Activated CD4-positive, alpha-beta T cell treated with anti-CD3 and anti-CD28 coated beads, Interleukin-2, amount 50 U/mL, for 16 hours (primary cell): Measurements from ENCODE around the gene GPATCH11.

Experiments
- DNase-seq: peaks from one replicate; pipeline ENCODE4 v3.0.0-alpha.2; 2020

GPATCH11 gene

DNA sequence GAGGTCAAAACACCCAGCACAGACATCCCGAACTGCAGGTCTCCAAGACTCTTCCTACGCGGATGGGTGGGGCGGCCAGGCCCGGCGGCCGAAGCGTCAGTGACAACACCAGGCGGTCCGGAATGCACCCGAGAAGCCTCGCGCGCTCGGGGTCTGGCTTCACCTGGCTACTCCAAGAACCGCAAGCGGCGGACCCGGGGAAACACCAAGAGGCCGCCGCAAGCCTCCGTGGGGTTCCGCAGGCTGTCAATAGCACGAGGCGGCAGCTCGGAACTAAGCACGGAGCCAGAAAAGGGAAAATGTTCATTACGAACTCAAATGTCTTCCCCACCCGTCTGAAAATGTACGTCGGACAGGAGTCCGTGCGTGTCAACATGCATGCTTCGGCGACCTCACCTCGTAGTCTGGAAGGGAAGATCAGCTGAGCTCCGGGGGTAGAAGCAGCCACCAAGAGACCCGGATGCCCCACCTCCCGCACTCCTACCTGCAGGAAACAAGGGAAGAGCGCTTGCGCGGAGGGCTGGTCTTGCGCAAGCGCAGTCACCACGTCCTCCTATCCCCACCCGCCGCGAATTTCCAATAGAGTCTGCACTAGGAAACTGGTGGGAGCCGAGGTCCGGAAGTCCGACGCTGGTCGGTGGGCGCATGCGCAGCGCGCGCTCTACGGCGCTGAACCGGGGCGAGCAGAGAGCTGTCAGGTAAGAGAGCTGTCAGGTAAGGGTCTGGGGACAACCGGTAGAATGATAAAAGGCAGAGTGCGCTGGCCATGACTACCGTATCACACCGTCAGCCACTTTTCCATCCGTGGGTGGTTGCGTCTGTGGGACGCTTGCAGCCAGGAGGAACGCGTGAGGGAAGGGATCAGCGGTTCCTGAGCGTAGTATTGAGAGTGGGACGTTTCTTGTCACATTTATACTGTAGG is at the start of gene GPATCH11, which contains the start of gene HEATR5B:
GPATCH11 (plus strand) TSS at position 646 of the 922 bp plus-strand sequence. CDS start 3,864 bp downstream, outside the sequence.
HEATR5B (minus strand) TSS at position 500 of the 922 bp plus-strand sequence. CDS start 958 bp downstream, outside the sequence.
- DNase-seq, result peak; percentile 96

DNA sequence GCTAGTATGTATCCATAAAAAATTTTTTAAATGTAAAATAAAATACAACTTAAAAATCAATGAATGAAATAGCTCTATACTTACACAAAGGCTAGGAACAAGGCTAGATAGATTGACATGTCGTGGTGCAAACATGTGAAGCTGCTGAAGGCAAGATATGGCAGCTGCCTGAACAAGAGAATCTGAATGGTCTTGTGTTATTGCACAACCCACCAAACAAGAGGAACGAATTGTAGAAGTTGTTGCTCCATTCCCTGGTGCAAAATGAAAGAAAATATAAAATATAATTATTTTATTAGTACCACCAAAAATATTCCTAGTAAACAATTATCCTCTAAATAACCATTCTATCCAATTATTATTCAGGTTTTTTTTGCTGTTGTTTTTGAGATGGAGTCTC is 46.5 kb upstream of the GPATCH11 start:
- no peak for DNase-seq

DNA sequence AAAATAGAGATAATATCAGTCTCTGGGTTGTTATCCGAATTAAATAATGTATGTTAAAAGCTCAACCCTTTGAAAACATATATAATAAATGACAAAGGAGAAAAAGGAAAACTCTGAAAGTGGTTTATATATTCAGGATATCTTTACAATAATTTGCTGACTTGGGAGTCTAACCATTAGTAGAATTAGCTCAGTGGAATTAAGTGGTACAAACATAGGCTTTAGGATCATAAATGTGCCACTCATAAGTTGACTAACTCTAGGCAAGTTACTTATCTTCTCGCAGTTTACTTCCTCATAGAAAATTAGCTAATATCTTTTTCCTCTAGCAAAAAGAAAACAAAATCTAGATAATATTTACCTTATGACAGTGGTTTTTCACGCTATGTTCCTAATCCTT is 44.7 kb upstream of the GPATCH11 start:
- DNase-seq, result no peak

DNA sequence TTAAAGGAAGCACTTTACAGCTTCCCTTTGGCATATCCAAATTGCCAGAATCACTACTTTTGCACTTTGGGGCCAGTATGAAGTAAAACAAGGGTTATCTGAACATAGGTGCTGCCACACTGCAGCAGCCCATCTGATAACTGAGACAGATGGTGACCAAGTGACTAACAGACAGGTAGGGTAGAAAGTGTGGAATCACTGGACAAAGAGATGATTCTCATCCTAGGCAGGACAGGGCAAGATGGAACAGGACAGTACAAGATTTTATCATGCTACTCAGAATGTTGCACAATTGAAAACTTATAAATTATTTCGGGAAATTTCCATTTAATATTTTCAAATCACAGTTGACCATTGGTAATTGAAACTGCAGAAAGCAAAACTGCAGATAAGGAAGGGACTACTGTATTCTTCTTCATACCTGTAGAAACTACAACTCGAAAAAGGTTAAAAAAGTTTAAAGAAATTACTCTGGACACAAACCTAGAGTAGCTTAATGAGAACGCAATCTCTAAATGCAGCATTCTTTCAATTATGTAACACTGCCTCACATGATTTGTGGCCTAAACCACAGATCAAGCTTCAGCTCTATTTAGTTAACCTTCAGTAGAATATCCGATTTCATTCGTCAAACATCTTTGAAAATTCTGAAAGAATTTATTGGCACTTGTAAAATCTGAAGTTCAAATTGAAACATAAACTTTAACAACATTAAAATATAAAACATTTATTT is 31.6 kb upstream of the GPATCH11 start:
- DNase-seq, result no peak

DNA sequence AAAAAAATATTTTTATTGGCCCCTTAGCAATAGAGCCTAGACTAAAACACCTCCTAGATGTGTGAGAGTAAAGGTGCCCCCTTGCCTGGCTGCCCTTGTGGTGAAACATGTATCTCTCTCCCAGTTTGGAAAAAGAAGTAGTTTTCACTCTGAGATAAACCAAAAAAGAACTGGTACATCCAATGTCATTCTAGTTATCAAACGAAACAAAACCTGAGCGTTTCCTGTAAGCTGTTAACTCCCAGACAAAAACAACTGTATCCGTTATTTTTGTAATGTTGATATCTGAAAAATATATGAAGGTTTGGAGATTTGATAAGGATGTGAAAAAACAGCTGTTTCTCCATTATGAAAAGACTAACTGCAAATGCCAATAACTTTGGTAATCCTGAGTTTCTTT is 24.5 kb upstream of the GPATCH11 start:
- DNase-seq, result no peak

DNA sequence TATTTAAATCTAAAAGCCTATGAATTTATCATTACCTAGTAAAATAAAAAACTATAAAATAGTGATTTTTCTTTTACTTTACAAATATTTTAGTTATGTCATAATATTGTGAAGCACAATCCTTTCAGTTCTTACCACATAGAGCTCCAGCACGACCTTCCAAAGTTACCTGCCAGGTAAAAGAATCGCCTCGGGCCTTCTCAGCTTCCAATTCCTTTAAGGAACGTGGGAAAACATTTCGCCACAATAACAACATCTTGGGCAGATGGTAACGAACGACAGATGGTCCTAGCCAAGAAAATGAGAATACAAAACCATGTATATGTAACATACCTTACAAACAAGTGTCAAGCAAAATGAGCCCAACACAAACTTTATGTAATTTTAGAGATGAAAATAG is 23.9 kb upstream of the GPATCH11 start:
- no peak for DNase-seq

DNA sequence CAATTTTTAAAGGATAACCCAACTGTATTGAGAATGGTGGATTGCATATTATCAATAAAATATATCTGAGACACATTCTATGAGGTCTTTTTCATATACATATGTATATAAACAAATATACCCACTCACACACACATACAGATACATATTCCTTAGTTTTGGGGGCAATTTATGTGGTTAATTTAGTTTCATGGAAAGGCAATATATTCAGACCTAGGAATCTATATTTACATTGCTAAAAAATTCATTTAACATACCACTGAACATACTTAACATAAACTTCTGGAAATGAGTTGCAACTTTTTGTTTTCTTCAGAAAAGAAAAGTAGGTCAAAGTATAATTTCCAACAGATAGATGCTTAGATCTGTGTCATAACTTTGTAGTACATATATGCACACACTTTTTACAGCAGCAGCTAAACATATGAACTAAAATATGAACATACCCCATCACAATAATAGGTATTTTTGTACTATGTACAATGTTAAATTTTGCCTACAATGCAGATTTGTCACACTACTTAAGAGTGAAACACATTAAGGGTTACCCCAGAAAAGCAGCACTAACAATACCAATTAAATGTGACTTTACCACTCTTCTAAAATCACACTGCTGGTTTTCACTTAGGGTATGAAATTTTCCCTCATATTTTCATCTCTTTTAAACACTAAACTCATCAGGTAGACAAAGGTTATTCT is 23.2 kb upstream of the GPATCH11 start:
- DNase-seq, result no peak

DNA sequence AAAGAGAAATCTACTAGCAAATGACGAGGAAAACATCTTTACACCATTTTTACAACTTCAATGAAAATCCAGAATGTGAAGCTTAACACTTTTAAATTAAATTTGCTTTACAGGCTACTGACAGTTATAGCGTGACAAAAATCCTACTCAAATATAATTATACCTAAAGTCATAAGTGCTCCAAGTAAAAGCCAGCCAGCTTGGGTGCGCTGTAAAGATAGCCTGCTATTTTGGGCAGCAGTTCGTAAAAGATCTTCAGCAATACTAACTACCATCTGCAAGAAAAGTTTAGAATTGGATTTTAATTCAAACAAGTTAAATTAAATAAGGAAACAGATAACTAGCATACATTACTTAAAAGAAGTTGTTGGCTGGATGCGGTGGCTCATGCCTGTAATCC is 22.5 kb upstream of the GPATCH11 start:
- DNase-seq, result no peak

DNA sequence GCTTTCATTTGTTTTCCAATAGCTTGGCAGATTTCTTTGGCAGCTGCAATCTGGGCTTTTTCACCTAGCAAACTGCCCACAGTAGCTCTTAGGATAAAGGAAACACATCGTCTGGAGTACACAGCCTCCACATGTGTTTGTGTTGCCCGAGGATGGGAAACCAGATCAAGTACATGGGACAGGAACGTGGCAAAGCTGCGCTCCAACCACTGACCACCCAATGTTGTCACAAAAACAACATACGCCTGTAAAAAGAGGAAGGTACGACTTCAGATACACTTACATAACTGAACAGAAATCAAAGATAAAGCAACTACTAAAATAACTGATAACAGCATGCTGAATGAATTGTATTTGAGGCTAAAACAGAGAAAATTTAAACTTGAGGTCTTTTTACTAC is 15.6 kb upstream of the GPATCH11 start:
- no peak for DNase-seq

DNA sequence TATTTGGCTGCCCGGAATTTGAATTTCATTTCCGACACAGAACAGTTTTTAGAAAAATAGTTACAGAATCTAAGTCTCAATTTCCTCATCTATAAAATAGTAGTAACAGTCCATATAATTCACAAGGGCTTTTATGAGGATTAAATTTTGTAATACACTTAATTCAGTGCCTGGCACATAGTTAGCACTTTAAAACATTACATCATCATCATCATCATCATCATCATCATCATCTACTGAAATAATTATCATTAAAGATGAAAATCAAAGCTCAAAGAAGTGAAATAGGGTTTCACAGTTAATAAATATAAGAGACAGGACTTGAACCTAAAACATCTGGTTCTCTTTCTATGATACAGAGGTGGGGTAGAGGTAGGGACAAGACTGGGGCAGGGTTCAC is 13.4 kb upstream of the GPATCH11 start:
- DNase-seq, result no peak

DNA sequence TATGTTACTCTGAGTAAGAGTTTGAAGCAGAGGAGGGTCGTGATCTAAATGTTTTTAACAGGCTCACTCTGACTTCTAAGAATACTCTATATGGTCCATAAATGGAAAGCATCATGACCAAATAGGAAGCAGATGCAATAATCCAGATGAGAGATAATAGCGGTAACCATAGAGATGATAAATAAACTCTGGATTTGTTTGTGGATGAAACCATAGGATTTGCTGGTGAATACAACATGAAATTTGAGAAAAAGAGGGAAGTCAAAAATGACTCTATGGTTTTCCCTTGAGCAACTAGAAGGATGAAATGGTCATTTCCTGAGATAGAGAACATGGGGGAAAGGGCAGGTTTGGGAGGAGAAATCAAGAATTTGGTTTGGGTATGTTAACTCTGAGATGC is 4.1 kb upstream of the GPATCH11 start:
- DNase-seq, result no peak

DNA sequence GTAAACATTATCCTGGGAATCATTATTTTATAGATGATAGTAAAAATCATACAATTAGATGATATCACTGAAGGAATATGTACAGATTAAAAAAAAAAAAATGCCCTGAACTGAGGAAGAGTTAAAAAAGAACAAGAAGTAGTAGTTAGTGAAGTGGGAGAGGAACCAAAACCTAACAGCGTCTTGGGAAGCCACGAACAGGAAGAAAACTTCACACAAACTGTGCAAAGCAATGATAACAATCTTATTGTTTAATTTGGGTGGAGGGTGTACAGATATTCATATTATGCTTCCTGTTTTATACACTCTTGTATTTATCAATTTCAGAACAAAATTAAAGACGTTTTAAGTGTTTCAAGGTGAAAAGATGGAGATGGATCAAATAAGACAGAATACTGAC is 3.6 kb upstream of the GPATCH11 start:
- DNase-seq, result no peak

DNA sequence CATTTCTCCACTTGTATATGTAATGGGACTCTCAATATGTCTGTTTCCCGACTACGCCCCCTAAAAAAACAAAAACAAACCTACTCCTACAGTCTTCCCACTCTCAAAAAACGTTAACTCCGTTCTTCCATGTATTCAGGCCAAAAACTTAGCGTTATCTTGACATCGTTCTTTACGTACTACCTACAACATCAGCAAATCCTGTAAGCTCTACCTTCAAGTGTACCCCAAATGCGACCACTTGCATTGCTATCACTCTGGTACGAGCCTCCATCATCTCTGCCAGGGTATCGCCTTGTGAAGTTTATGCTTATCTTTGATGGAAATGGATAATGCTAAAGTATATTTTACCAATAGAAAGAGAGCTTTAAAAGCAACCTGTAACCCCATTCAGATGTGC is 479 bp downstream of the GPATCH11 start:
- DNase-seq, result no peak

DNA sequence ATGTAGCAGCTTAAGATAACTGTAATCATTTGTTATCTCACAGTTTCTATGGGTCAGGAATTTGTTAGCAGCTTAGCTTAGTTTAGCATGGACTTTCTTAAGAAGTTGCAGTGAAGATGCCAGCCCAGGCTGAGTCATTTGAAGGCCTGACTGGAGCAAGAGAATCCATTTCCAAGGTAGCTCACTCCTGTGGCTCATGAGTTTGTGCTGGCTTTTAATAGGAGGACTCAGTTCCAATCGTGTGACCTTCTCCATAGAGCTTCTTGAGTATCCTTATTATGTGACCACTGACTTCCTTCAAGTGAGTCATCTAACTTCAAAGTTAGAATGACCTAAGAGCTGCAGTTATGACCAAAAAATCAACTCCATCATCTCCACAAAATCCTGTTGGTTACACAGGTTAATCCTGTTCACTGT is 1.4 kb downstream of the GPATCH11 start:
- DNase-seq, result peak; percentile 48

DNA sequence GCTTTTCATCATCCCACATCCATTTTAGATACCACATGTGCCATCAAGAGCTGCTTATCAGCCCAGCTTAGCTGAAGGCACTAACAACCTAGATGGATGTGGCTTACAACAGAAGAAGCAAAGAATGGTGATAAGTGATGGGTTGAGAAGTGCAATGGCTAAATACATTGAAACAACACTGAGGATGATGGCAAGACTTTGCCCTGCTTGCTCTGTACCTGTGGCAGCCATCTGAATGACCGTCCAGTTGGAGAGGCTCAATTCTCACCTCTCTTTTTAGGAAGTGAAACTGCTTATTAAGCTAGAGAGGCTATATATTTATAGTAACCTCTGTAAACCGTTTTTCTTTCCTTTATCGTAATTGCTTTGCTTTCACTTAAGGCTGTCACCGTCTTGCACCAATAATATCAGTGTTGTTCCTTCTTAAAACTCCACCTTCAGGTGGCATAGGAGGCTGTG is 5.7 kb downstream of the GPATCH11 start:
- DNase-seq, result no peak

DNA sequence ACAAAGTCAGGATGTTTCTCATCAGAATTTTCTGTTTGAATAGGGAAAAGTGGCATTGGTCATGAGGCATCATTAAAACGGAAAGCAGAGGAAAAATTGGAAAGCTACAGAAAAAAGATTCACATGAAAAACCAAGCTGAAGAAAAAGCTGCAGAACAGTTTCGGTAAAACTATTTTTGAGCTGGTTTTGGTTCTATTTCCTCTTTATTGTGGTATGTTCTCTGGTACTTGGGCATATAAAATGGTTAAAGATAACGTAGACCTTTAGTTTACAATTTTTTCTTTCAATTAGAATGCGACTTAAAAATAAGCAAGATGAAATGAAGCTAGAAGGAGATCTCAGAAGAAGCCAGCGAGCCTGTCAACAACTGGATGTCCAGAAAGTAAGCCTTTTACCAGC is 7.6 kb downstream of the GPATCH11 start:
- no peak for DNase-seq

DNA sequence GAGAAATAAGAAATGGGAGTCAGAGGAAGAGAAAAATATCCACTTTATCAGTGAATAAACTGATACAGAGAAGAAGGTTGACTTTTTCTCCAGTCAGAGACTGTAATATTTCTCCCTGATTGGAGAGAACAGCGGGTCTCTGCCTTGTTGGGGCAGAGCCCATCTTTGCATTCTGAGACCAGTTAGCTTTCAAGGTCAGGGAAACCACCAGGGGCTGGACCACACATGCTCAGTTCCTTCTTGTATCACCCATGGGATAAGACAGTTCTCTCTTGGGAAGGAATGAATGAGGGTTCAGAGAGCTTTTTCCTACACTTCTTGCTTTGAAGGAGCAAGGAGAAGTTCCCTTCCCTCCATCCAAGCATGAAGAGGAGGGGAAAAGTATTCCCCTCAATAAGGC is 12.2 kb downstream of the GPATCH11 start:
- no peak for DNase-seq

DNA sequence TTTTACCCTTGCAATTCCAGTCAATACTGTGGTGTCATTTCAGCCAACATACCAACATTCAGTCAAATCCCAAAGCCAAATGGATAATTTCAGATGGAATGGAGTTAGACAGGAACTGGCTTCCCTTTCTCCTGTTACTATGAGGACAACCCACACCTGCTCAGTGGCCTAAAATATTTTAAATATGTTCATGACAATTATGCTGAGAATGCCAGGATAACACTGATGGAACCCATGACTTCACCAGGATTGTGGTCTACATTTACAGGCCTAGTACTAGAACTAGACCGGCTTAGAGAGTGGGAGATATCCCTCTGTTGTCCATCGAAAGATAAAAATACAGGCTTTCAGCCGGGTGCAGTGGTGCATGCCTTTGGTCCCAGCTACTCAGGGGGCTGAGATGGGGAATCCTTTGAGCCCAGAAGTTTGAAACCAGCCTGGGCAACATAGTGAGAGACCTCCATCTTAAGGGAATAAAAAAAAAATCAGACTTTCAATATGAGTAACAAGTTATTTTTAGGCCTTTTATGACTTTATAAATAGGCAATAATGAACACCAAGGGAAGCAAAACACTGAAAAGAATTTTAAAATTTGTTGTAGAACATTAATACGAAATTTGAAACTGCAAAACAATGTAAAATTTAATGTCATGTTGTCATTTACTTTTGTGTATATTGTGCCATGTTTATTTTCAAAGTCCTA is 14.2 kb downstream of the GPATCH11 start:
- no peak for DNase-seq

DNA sequence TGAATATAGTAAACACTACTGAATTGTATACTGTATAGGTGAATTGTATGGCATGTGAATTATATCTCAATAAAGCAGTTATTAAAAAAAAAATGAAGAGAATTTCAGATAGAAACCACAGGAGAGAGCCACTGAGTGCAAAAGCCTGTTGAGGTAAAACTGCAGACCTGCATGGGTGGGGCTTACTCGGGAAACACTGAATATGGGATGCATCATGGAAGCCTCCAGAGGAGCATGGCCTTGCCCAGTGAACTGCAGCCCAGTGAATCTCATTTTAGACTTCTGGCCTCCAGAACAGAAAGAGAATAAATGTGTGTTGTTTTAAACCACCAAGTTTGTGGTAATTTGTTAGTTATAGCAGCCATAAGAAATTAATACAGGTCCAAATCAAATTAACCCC is 15.7 kb downstream of the GPATCH11 start:
- no peak for DNase-seq

DNA sequence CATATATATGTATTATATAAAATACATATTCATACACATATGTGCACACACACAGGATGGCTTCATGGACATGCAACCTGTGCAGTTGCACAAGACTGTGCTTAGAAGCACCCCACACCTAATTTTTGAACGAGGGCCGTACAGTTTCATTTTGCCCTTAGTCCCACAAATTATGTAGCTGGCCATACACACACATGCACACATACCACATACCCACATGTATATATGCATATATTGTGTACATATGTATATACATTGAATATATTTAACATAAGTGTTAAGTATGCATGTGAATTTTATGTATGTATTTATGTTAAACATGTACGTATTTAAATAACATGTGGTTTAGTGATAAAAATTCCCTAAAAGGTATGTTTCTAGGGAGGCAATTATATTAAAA is 18.3 kb downstream of the GPATCH11 start:
- no peak for DNase-seq

DNA sequence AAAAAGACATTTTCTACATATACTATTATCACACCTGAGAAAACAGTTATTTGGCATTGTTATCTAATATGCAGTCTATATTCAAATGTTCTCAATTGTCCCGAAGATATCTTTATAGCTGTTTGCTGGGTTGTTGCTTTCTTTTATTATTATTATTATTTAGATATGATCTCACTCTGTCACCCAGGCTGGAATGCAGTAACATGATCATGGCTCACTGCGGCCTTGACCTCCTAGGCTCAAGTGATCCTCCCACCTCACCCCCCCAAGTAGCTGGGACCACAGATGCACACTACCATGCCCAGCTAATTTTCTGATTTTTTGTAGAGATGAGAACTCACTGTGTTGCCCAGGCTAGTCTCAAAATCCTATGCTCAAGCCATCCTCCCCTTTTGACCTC is 19.9 kb downstream of the GPATCH11 start:
- no peak for DNase-seq

DNA sequence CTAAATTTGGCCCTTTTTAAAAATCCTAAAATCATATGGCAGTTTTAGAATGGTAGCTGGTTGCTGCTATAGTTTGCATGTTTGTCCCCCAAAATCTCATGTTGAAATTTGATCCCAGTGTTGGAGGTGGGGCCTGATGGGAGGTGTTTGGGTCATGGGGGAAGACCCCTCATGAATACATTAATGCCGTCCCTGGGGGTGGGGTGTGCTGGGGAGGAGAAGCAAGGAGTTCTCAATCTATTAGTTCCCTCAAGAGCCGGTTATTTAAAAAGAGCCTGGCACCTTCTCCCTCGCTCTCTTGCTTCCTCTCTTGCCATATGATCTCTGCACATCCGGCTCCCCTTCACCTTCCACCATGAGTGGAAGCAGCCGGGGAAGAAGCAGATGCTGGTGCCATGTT is 20.8 kb downstream of the GPATCH11 start:
- no peak for DNase-seq

DNA sequence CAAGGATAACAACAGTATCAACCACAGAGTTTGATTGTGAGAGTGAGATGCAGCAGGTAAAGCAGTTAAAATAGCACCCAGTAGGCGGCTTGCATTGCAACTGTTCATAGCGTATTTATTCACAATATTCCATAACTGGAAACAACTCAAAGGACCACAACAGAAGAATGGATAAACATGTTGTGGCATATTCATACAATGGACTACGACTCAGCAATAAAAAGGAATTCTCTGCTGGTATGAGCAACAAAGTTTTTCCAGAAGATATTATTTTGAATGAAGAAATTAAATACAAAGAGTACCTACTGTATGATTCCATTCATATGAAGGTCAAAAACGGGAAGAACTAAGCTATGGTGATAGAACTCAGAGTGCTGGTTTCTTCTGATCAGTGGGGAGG is 25.2 kb downstream of the GPATCH11 start:
- DNase-seq, result no peak
